Measurements from ENCODE around the gene CASR. TPM values are rescaled to one million over a fixed set of nuclear protein-coding genes. Genes with fewer than 3 reads are reported as not detected.

The CASR gene
- total RNA-seq, 1 experiment from 2014 or later: 0.10 TPM

DNA sequence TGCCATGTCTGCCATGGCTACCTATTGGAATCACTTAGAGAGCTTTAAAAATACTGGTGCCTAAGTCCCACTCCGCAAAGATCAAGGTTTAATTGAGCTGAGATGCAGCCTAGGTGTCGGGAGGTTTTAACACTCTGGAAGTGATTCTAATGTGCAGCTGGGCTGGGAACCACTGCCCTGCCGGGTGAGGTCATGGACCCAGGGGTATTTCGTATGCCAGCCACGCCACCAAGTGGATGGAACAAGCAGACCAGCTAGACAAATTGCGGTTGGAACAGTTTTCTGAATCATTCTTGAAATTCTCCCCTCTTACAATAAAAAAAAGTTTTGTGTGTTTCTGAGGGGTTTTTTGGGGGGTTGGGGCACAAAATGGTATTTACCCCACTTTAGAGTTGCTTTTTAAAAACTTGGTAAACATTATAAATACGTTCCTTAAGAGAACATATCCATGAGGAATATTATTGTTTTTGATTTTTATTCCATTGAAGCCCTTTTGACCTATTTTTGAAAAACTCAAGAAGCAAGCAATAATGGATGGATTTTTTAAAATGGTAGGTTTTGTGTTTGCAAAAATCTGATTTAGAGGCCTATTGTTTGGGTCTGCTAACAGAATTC is 75.4 kb downstream of the CASR start:
- Histone ChIP-seq H3K27me3 (ENCODE audit: control insufficient read depth, insufficient read depth, low read length) (no peaks in the 10 kb centered on the region), H3K4me3 (ENCODE audit: insufficient read depth, low read depth, low read length) (no peak overlapping the region), H3K36me3 (replicated peaks; ENCODE audit: control insufficient read depth, insufficient read depth, low read length) (no peaks in the 10 kb centered on the region)
- peak; percentile 80 for DNase-seq

- Histone ChIP-seq H3K27me3 (ENCODE audit: control insufficient read depth, insufficient read depth, low read length) (no peaks in the 10 kb centered on the region), H3K4me3 (ENCODE audit: insufficient read depth, low read depth, low read length) (no peak overlapping the region), H3K36me3 (replicated peaks; ENCODE audit: control insufficient read depth, insufficient read depth, low read length) (no peaks in the 10 kb centered on the region)
- no peak for DNase-seq
Measured at GRCh38 chr3:122260206-122260605, 76.7 kb downstream of the CASR start.

DNA sequence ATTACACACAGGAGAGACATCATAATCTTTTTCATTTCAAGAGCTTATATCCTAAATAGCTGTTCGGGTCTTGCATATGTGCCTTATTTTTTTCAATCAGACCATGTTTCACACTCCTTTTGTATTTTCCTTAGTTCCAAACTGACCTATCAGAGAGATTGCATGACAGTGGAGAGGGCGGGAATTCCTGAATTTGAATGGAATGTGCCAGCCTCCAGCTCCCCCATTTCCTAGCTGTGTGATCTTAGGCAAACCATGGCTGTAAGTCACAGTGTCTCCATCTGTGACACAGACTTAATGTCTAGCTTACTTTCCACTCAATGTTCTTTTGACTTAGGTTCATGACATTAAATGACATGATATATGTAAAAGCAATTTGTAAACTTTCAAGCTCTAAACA is 79.6 kb downstream of the CASR start:
- H3K4me3 ChIP-seq (ENCODE audit: insufficient read depth, low read depth, low read length): no peak overlapping the region
- no peaks in the 10 kb centered on the region for H3K36me3 ChIP-seq (replicated peaks; ENCODE audit: control insufficient read depth, insufficient read depth, low read length)
- peak; percentile 38 for DNase-seq
- no peaks in the 10 kb centered on the region for H3K27me3 ChIP-seq (ENCODE audit: control insufficient read depth, insufficient read depth, low read length)

- no peaks in the 10 kb centered on the region for H3K36me3 ChIP-seq (replicated peaks; ENCODE audit: control insufficient read depth, insufficient read depth, low read length)
- no peak for DNase-seq
- H3K4me3 ChIP-seq (ENCODE audit: insufficient read depth, low read depth, low read length): no peak overlapping the region
- H3K27me3 ChIP-seq (ENCODE audit: control insufficient read depth, insufficient read depth, low read length): no peaks in the 10 kb centered on the region
Measured at GRCh38 chr3:122263974-122264588, 80.6 kb downstream of the CASR start.

DNA sequence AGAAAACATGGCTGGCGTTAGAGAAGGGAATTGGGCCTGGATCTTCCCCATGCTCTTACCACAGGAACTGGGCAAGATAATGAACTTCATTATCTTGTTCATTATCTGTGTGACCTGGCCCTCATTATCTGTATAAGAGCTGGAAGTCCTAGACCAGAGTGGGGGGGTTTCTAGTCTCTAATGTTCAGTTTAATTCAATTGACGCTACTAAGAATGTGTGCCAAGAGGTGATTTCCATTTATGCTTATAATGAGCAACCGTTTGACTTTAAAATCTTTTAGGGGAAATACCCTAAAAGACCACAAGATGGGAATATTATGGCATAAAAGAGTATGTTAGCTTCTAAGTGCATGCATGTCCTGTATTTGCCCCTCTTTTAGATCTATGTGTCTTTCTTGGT is 82.5 kb downstream of the CASR start:
- Histone ChIP-seq H3K4me3 (ENCODE audit: insufficient read depth, low read depth, low read length) (no peak overlapping the region), H3K36me3 (replicated peaks; ENCODE audit: control insufficient read depth, insufficient read depth, low read length) (no peaks in the 10 kb centered on the region), H3K27me3 (ENCODE audit: control insufficient read depth, insufficient read depth, low read length) (no peaks in the 10 kb centered on the region)
- DNase-seq: no peak

- no peak for DNase-seq
- no peaks in the 10 kb centered on the region for H3K36me3 ChIP-seq (replicated peaks; ENCODE audit: control insufficient read depth, insufficient read depth, low read length)
- H3K4me3 ChIP-seq (ENCODE audit: insufficient read depth, low read depth, low read length): no peak overlapping the region
- no peaks in the 10 kb centered on the region for H3K27me3 ChIP-seq (ENCODE audit: control insufficient read depth, insufficient read depth, low read length)
Measured at GRCh38 chr3:122268257-122269024, 85.0 kb downstream of the CASR start.

DNA sequence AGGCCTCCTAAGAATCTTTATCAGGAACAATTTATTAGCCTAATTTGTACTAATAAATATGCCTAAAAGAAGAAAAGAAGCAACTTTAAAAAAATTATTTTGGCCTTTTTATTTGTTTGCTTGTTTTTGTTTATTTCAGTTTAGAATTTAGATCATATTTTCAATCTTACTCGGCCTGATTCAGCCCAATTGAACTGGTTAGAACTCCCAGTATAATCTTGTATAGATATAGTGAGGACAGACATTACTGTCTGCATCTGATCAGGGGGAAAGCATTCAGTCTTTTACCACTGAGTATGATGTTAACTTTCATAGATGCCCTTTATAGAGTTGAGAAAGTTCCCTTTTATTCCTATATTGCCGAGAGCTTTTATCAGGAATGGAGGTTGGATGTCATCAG is 85.6 kb downstream of the CASR start:
- no peak for DNase-seq
- Histone ChIP-seq H3K27me3 (ENCODE audit: control insufficient read depth, insufficient read depth, low read length) (no peaks in the 10 kb centered on the region), H3K4me3 (ENCODE audit: insufficient read depth, low read depth, low read length) (no peak overlapping the region), H3K36me3 (replicated peaks; ENCODE audit: control insufficient read depth, insufficient read depth, low read length) (no peaks in the 10 kb centered on the region)

DNA sequence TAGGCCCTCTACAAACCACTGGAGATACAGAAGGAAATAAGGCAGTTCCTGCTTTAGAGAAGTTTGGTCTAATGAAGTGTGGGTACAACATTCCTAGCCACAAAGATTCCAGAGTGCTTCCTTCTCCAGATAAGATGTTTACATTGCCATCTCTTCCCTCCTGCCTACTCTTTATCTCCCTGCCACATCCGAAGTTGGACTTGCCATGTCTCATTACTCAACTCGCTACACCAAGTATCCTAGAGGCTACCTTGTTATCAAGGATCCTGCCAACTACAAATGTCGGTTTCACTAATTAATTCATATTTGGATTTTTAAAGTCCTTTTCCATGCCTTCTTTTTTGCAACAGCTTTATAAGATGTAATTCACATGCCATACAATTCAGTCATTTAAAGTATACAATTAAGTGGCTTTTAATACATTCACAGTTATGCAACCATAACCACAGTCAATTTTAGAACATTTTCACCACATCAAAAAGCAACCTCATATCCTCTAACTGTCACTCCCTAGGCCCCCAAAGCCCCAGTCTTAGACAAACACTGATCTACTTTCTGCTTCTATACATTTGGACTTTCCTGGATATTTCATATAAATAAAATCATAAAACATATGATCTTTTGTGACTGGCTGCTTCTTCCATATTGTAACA is 87.9 kb downstream of the CASR start:
- H3K4me3 ChIP-seq (ENCODE audit: insufficient read depth, low read depth, low read length): no peak overlapping the region
- no peaks in the 10 kb centered on the region for H3K27me3 ChIP-seq (ENCODE audit: control insufficient read depth, insufficient read depth, low read length)
- no peak for DNase-seq
- H3K36me3 ChIP-seq (replicated peaks; ENCODE audit: control insufficient read depth, insufficient read depth, low read length): no peaks in the 10 kb centered on the region

- no peak for DNase-seq
- no peak overlapping the region for H3K4me3 ChIP-seq (ENCODE audit: insufficient read depth, low read depth, low read length)
- H3K36me3 ChIP-seq (replicated peaks; ENCODE audit: control insufficient read depth, insufficient read depth, low read length): no peaks in the 10 kb centered on the region
- H3K27me3 ChIP-seq (ENCODE audit: control insufficient read depth, insufficient read depth, low read length): no peaks in the 10 kb centered on the region
Measured at GRCh38 chr3:122272879-122273278, 89.4 kb downstream of the CASR start.

DNA sequence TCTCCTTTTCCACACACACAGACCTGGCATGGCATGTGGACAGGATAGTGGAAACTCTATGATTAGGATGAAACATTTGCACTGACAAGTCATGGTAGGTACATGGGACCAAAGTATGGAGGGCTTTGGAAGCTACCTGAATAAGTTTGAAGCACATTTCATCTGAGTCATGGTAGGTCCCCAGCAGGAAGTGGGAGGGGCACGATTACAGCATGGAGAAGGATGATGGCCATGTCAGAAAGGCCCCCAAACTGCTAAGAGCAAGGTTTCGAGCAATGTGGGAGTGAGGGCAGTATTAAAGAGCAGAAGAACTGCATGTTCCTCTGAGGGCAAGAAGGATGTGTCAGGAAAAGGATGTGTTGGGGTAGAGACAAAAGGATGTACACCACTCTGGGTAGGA is 90.0 kb downstream of the CASR start:
- no peaks in the 10 kb centered on the region for H3K27me3 ChIP-seq (ENCODE audit: control insufficient read depth, insufficient read depth, low read length)
- DNase-seq: no peak
- H3K36me3 ChIP-seq (replicated peaks; ENCODE audit: control insufficient read depth, insufficient read depth, low read length): no peaks in the 10 kb centered on the region
- H3K4me3 ChIP-seq (ENCODE audit: insufficient read depth, low read depth, low read length): no peak overlapping the region

GRCh38 chr3:122281891-122282290 is 98.4 kb downstream of the CASR start:
- H3K36me3 ChIP-seq (replicated peaks; ENCODE audit: control insufficient read depth, insufficient read depth, low read length): no peaks in the 10 kb centered on the region
- no peaks in the 10 kb centered on the region for H3K27me3 ChIP-seq (ENCODE audit: control insufficient read depth, insufficient read depth, low read length)
- no peak overlapping the region for H3K4me3 ChIP-seq (ENCODE audit: insufficient read depth, low read depth, low read length)
- DNase-seq: no peak

GRCh38 chr3:122283796-122284445 is 100.5 kb downstream of the CASR start:
- DNase-seq: no peak
- H3K27me3 ChIP-seq (ENCODE audit: control insufficient read depth, insufficient read depth, low read length): no peaks in the 10 kb centered on the region
- H3K36me3 ChIP-seq (replicated peaks; ENCODE audit: control insufficient read depth, insufficient read depth, low read length): no peaks in the 10 kb centered on the region
- H3K4me3 ChIP-seq (ENCODE audit: insufficient read depth, low read depth, low read length): no peak overlapping the region

DNA sequence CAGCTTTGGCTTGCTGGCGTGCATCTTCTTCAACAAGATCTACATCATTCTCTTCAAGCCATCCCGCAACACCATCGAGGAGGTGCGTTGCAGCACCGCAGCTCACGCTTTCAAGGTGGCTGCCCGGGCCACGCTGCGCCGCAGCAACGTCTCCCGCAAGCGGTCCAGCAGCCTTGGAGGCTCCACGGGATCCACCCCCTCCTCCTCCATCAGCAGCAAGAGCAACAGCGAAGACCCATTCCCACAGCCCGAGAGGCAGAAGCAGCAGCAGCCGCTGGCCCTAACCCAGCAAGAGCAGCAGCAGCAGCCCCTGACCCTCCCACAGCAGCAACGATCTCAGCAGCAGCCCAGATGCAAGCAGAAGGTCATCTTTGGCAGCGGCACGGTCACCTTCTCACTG is 101.0 kb downstream of the CASR start:
- Histone ChIP-seq H3K4me3 (ENCODE audit: insufficient read depth, low read depth, low read length) (no peak overlapping the region), H3K36me3 (replicated peaks; ENCODE audit: control insufficient read depth, insufficient read depth, low read length) (no peaks in the 10 kb centered on the region), H3K27me3 (ENCODE audit: control insufficient read depth, insufficient read depth, low read length) (no peaks in the 10 kb centered on the region)
- no peak for DNase-seq

GRCh38 chr3:122294359-122294758 is 110.9 kb downstream of the CASR start:
- no peaks in the 10 kb centered on the region for H3K27me3 ChIP-seq (ENCODE audit: control insufficient read depth, insufficient read depth, low read length)
- H3K4me3 ChIP-seq (ENCODE audit: insufficient read depth, low read depth, low read length): no peak overlapping the region
- H3K36me3 ChIP-seq (replicated peaks; ENCODE audit: control insufficient read depth, insufficient read depth, low read length): no peaks in the 10 kb centered on the region
- no peak for DNase-seq
